ENCODE data around the gene EHMT2. TPM values are rescaled to one million over a fixed set of nuclear protein-coding genes. Genes with fewer than 3 reads are reported as not detected.
A peak's percentile ranks its signal among the peaks of the same experiment; 100 is the strongest.

Gene EHMT2

Small RNAs within 50 kb of the gene (small RNA-seq; reads per million reads assigned to genes)
- not detected for gene AL645922.1 (ENCODE audit: low read depth)
- gene SNORD48 (ENCODE audit: low read depth) = 7,662 reads per million, percentile 99 among the genes with 10 or more reads in this experiment
- gene SNORD52 (ENCODE audit: low read depth) = not detected

Measured in mesenchymal stem cell (in vitro differentiated cells and primary cell).